SJCRH30 (cell line): ENCODE data around the gene SLC2A4. TPM values are rescaled to one million over a fixed set of nuclear protein-coding genes. Genes with fewer than 3 reads are reported as not detected.

Source experiments
- DNase-seq, 2 experiments: peaks; one replicate each; pipeline ENCODE4 v3.0.0-alpha.2; 2015 to 2020
- H3K27ac ChIP-seq: fragments of 250-450 bp; sonication (Bioruptor Pico); 2 replicates; pipeline ENCODE4 v1.5.1; 2020; ENCODE audit warnings: mild to moderate bottlenecking, moderate library complexity
- H3K27me3 ChIP-seq: fragments of 250-450 bp; sonication (Bioruptor Pico); 2 replicates; pipeline ENCODE4 v1.5.1; 2020; ENCODE audit warnings: mild to moderate bottlenecking, moderate library complexity
- H3K36me3 ChIP-seq: fragments of 250-450 bp; sonication (Bioruptor Pico); 2 replicates; pipeline ENCODE4 v1.5.1; 2020; ENCODE audit warnings: mild to moderate bottlenecking, moderate library complexity
- H3K4me1 ChIP-seq: fragments of 250-450 bp; sonication (Bioruptor Pico); 2 replicates; pipeline ENCODE4 v1.5.1; 2020; ENCODE audit warnings: mild to moderate bottlenecking, moderate library complexity
- H3K4me3 ChIP-seq: fragments of 250-450 bp; sonication (Bioruptor Pico); 2 replicates; pipeline ENCODE4 v1.5.1; 2020; ENCODE audit warnings: mild to moderate bottlenecking, moderate library complexity
- H3K9me3 ChIP-seq: fragments of 250-450 bp; sonication (Bioruptor Pico); replicated peaks from 2 replicates; pipeline ENCODE4 v1.5.1; 2020; ENCODE audit warnings: mild to moderate bottlenecking, moderate library complexity
- total RNA-seq: library from RNA; depleted of rRNA; stranded (reverse); fragments of >200 nt; shearing (Covaris generic); gene quantifications from 2 replicates; pipeline ENCODE4 v1.2.3, GENCODE V29; 2014; rRNA removed

SLC2A4 gene
- total RNA-seq, result 1.3 and 1.5 TPM in 2 replicates

DNA sequence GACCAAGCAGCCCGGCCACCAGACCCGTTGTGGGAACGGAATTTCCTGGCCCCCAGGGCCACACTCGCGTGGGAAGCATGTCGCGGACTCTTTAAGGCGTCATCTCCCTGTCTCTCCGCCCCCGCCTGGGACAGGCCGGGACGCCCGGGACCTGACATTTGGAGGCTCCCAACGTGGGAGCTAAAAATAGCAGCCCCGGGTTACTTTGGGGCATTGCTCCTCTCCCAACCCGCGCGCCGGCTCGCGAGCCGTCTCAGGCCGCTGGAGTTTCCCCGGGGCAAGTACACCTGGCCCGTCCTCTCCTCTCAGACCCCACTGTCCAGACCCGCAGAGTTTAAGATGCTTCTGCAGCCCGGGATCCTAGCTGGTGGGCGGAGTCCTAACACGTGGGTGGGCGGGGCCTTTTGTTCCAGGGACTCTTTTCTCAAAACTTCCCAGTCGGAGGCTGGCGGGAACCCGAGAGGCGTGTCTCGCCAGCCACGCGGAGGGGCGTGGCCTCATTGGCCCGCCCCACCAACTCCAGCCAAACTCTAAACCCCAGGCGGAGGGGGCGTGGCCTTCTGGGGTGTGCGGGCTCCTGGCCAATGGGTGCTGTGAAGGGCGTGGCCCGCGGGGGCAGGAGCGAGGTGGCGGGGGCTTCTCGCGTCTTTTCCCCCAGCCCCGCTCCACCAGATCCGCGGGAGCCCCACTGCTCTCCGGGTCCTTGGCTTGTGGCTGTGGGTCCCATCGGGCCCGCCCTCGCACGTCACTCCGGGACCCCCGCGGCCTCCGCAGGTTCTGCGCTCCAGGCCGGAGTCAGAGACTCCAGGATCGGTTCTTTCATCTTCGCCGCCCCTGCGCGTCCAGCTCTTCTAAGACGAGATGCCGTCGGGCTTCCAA, at the start of gene SLC2A4:
TSS of gene SLC2A4 (plus strand) at position 645 of the 879 bp plus-strand sequence. CDS start at position 862, 217 bp downstream.
- no peaks in the 10 kb centered on the region for H3K9me3 ChIP-seq
- peak; percentile 92 to 96 for DNase-seq
- no peaks in the 10 kb centered on the region for H3K36me3 ChIP-seq
- peaks cover 4% of the 10 kb centered on the region; the same call in 1 of the 2 replicates for H3K27me3 ChIP-seq
- H3K4me1 ChIP-seq, result no peaks in the 10 kb centered on the region
- H3K27ac ChIP-seq, result peak within 1 kb of the TSS; percentile 40
- H3K4me3 ChIP-seq, result peak within 1 kb of the TSS; percentile 64

DNA sequence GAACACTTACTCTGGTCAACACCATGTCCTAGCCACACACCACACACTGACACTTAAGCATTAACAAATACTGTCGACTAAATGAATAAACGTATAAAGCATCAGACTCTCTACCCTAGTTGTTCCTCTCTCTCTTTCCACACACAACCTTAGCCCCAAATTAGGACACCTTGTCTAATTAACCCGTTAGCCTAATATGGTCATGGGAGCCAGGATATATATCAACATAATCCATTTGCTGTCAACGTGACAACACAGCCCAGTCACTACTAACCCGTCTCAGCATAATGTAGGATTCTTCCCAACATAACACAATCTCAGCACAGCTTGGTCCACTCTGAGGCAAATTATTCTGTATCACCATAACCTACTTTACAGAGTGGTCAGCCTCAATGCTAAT, 49.4 kb upstream of the SLC2A4 start:
- no peaks in the 10 kb centered on the region for H3K9me3 ChIP-seq
- H3K27ac ChIP-seq, result no peak overlapping the region
- H3K4me3 ChIP-seq, result 0 out of 2 replicates have a peak overlapping the region, but pooled peaks have one; percentile 74
- H3K27me3 ChIP-seq, result no peaks in the 10 kb centered on the region
- DNase-seq, result no peak
- H3K36me3 ChIP-seq, result peaks cover 10% of the 10 kb centered on the region; the same call in 1 of the 2 replicates
- no peaks in the 10 kb centered on the region for H3K4me1 ChIP-seq

DNA sequence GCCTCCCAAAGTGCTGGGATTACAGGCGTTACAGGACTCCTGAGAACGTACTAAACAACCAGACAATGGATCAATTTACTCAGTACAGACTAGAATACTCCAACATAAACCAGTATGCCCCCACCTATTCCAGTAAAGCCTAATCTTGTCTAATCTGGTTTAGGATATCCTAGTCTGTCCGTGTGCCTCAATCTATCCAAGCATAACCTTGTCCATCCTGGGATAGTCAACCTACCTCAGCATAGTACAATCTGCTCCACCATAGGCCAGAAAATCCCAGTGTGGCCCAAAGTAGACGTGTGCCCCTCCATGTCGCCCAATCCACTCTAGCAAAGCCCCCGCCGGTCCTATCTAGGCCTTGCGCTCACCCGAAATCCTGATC, 47.8 kb upstream of the SLC2A4 start:
- DNase-seq, result peak in 1 of 2 experiments; percentile 37
- H3K4me3 ChIP-seq, result peak overlapping the region; percentile 74
- H3K4me1 ChIP-seq, result no peaks in the 10 kb centered on the region
- H3K27me3 ChIP-seq, result no peaks in the 10 kb centered on the region
- peak overlapping the region; percentile 70 for H3K27ac ChIP-seq
- peaks cover 11% of the 10 kb centered on the region; the same call in 1 of the 2 replicates for H3K36me3 ChIP-seq
- no peaks in the 10 kb centered on the region for H3K9me3 ChIP-seq

DNA sequence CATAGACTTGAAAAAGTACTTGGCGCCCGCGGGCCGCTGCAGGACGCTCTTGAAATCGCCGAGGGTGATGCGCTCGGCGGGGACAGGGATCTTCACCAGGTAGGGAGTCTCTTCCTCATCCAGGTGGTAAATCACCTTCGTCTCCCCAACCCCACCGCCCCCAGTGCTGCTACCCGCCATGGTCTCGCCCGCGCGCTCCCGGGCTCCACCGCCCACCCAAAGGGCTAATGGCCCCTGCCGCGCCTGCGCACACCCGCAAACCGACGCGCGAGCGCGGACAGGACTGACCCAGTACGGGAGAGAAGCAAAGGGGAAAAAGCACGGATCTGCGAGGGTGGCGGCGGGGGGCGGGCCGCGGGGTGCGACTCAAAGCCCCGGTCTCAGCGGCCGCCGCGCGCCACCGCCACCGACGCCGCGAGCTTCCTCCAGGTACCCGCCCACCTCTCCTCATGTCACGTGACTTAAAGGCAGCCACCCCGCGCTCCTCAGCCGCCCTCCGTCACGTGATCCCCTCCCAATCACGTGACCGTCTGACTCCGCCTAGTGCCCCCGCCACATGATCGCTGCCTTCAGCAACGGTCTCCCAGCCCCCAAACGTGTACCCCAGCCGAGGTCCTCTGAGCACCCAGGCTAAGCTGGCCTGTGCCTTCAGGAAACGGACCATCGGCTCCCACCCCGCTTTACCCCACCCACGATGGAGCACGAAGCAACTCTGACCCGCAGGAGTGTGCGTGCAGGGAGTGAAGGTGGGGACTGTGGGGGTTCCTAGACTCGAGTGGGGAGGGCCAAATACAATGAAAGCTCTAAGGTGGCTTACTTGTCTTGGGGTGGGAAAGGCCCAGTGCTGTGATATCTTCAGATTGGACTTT, 47.2 kb upstream of the SLC2A4 start, which contains the start of gene DVL2:
TSS of gene DVL2 (minus strand) at position 435 of the 869 bp plus-strand sequence. CDS start at position 180, 255 bp downstream.
- Histone ChIP-seq H3K27ac (peak within 1 kb of the TSS; percentile 70), H3K36me3 (peaks cover 11% of the 10 kb centered on the region; the same call in 1 of the 2 replicates), H3K4me1 (no peaks in the 10 kb centered on the region), H3K27me3 (no peaks in the 10 kb centered on the region), H3K9me3 (no peaks in the 10 kb centered on the region), H3K4me3 (peak within 1 kb of the TSS; percentile 74)
- peak; percentile 91 to 92 for DNase-seq

DNA sequence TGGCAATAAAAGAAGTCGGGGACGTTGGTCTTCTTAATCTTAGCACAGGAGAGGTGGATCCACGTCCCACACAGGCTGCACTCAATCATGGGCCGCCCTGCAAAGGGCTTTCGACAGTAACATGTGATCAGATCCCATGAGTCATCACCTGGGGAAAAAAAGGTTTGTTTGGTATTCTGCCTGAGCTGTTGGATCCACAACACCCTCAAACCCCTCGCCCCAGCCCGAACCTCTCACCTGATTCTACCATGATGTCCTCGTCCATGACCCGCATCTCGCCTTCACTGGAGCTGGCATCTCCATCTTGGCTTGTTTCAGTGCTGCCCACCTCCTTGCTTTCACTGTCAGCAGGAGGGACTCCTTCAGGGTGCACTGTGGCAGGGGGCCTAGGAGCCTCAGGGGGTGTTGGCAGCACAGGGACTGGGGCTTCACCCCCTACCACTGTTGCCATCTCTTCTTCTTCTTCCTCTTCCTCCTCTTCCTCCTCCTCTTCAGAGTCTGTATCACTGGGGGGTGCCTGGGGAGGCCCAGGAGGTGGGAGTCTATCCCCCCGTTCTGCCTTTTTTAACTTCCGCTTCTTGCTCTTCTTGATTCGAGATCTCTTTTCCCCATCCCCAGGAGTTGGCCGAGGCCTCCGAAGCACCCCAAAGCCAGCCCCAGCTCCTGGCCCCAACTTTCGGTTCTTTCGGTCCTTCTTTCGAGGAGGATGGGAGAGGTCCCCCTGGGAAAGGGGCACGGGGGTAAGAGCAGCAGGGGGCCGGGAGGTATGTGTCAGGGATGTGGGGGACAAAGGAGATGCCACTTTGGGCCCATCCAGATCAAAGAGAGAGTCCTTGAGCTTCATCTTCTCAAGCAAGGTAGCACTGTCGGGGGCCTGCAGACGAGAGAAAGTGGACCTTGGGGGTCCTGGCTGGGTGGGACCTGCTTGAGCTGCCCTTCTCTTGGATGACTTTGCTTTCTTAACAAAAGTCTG, 45.5 kb upstream of the SLC2A4 start:
- H3K4me3 ChIP-seq, result no peak overlapping the region
- no peak overlapping the region for H3K27ac ChIP-seq
- H3K4me1 ChIP-seq, result 0 out of 2 replicates have a peak, but pooled peaks cover 4% of the 10 kb centered on the region
- H3K36me3 ChIP-seq, result peaks cover 11% of the 10 kb centered on the region; the same call in 1 of the 2 replicates
- no peaks in the 10 kb centered on the region for H3K27me3 ChIP-seq
- no peak for DNase-seq
- no peaks in the 10 kb centered on the region for H3K9me3 ChIP-seq

DNA sequence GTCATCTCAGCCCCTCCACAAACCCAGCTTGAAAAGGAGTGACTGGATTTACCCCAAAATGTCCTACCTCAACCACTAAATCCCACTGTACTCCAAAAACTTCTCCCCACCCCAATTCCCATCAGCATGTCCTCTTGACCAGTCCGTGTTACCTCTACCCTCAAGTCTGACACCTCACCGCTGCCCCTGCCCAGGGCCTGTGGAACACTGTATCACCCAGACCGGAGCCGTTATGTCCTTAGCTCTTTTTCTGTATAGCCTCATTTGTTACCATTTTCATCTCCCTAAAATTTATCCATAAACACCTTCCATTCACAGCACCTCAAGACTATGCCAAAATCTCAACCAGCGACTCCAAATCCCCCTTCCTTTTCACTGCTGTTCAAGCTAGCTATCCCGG, 44.7 kb upstream of the SLC2A4 start:
- H3K27ac ChIP-seq, result no peak overlapping the region

DNA sequence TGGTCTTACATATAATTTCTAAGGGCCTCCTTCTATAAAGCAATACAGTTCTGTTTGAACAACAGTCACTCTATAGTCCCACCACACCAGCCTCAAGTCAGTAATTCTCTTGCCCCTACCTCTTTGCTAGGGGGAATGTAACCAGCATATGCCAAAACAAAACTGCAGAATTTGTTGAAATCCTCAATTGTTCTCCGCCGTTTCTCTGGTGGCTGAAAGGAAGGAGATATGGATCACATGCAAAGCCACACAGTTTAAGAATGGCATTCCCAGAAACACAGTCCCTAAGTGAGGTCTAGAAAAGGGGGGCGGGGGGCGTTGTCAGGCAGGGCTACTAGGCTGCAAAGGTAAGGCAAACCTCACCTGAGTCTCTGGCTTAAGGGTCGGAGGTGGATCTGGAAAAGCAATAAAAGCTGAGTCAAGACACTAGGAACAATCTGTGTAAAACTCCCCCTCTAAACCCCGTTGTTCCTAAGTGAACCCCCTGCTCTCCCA, 44.2 kb upstream of the SLC2A4 start:
- Histone ChIP-seq H3K4me1 (0 out of 2 replicates have a peak, but pooled peaks cover 4% of the 10 kb centered on the region), H3K4me3 (peak overlapping the region; percentile 68), H3K27me3 (no peaks in the 10 kb centered on the region), H3K36me3 (peaks cover 11% of the 10 kb centered on the region; the same call in 1 of the 2 replicates), H3K27ac (peak overlapping the region; percentile 67), H3K9me3 (no peaks in the 10 kb centered on the region)
- DNase-seq, result no peak

More for the DNA sequence above, 44.7 kb upstream of the SLC2A4 start:
- H3K36me3 ChIP-seq, result peaks cover 11% of the 10 kb centered on the region; the same call in 1 of the 2 replicates
- H3K4me1 ChIP-seq, result 0 out of 2 replicates have a peak, but pooled peaks cover 4% of the 10 kb centered on the region
- H3K4me3 ChIP-seq, result no peak overlapping the region
- no peaks in the 10 kb centered on the region for H3K9me3 ChIP-seq
- no peaks in the 10 kb centered on the region for H3K27me3 ChIP-seq
- DNase-seq, result no peak

DNA sequence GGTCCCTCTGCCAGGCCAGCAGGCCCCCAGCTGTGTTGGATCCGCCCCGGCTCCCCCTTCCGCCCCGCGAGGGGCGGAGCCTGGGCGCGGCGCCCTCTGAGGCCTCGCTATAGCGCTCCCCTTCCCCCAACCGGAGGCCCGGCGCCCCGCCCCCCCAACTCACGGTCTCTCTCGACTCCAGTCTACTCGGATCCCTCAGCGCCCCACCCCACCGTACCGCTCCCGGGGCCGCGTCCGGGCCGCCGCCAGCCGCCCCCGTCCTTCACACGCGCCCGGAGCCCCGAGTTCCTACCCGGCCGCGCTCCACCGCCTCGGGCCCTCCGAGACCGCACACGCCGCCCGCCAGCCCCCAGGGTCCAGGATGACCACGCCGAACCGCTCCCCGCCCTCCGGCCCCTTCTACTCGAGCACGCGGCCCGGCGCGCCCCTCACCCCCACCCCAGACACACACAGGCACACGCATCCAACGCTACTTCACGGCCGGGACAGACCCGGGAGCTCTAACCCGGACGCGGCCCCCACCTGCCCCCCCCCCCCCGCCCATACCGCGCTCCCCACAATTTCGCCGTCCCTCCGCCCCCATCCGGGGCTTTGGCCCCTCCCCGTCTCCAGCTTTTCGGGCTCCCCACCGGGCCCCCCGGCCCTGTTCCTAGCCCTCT, 43.6 kb upstream of the SLC2A4 start:
- DNase-seq, result peak; percentile 71
- Histone ChIP-seq H3K27me3 (no peaks in the 10 kb centered on the region), H3K36me3 (peaks cover 11% of the 10 kb centered on the region; the same call in 1 of the 2 replicates), H3K27ac (peak overlapping the region; percentile 67), H3K9me3 (no peaks in the 10 kb centered on the region), H3K4me1 (0 out of 2 replicates have a peak, but pooled peaks cover 4% of the 10 kb centered on the region), H3K4me3 (peak overlapping the region; percentile 68)

DNA sequence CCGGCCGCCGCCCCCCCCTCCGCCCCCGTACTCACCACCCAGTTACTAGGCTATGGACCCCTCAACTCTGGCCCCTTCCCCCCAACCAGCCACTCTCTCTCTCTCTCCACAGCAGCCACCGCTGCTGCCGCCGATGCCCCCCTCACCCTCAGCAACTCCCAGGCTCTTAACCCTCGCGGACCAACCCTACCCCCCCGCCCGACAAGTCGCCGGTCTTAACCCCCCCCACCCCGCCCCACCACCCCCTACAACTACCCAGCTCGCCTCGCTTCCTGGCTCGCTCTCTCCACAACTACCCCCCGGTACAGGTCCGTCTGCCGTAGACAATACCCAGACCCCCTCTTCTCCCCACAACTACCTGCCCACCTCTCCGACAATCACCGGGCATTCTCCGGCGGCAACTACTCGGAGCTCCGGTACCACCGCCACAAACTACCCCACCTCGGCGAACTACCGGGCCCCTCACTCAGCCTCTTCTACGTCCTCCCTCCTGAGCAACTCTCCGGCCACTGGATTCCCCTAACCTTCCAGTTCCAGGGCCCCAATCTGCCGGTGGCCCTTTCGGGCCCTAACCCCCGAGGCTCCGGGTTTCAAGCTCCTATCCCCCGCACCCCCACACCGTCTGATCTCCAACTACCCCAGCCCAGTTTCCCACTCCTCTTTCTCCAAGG, 43.0 kb upstream of the SLC2A4 start:
- Histone ChIP-seq H3K4me1 (0 out of 2 replicates have a peak, but pooled peaks cover 4% of the 10 kb centered on the region), H3K36me3 (peaks cover 11% of the 10 kb centered on the region; the same call in 1 of the 2 replicates), H3K4me3 (peak overlapping the region; percentile 75), H3K27me3 (no peaks in the 10 kb centered on the region), H3K9me3 (no peaks in the 10 kb centered on the region), H3K27ac (peak overlapping the region; percentile 40)
- DNase-seq, result no peak

DNA sequence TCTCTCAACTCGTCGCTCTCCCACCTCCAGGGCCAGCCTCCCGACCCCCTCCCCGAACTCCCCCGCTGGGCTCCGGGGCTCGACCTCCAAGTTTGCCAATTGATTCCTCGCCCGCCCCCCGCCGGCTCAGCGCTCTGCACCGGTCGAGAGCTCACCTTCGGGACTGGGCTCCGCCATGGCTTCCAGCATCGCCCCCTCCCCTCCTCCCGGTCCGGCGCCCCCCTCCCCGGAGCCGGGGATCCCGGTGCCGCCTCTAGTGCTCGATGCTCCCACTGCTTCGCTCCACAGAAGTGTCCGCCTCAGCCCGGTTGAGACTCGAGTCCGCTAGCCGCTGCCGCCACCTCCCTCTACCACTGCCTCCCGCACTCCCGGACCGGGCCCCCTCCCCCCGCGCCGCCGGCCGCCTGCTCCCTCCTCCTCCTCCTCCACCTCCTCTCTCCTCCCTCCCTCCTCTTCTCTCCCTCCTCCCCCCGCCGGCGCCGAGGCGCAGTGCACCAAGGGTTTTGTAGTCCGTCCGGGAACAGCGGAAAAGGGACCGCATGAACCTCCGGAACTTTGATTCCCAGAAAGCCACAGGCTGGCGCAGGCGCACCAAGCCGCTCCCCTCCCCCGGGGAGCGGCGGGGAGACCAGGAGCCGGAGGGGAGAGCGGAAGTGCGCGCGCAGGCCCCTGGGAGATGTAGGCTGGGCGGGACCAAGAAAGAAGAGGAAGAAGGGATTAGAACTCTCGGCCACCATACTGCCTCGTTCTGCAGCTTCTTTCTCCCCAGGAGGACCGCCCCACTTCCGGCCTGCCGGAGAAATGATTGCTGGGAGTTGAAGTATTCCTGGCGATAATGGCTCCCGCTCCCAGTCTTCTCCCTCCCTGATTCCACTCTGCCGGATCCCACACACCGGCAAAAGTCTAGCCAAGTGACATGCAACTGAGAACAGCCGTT, 42.2 kb upstream of the SLC2A4 start, which contains the start of gene PHF23:
TSS of gene PHF23 (minus strand) at position 367 of the 937 bp plus-strand sequence. CDS start at position 189, 178 bp downstream.
- peaks cover 16% of the 10 kb centered on the region; the same call in 1 of the 2 replicates for H3K36me3 ChIP-seq
- DNase-seq, result peak; percentile 96 to 97
- peak within 1 kb of the TSS; percentile 40 for H3K27ac ChIP-seq
- peak within 1 kb of the TSS; percentile 75 for H3K4me3 ChIP-seq
- H3K27me3 ChIP-seq, result no peaks in the 10 kb centered on the region
- H3K4me1 ChIP-seq, result 0 out of 2 replicates have a peak, but pooled peaks cover 4% of the 10 kb centered on the region
- H3K9me3 ChIP-seq, result no peaks in the 10 kb centered on the region

DNA sequence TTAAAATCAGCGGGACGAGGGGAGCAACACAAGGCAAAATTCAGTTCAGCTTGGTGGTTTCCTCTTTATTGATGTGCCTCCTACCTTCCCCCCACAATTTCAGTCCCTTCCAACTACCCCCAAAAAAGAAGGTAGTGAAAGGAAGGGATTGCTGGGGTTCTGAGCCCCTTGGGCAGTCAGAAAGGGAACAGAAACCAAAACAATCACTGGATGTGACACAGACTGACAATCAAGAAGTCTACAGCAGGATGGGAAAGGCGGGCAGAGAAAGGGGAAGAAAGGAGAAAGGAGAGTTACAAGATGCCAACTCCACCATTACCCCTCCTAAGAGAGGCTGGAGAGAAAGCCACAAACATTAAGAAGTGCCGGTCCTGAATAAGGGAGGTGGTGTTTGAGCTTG, 41.1 kb upstream of the SLC2A4 start:
- Histone ChIP-seq H3K27me3 (no peaks in the 10 kb centered on the region), H3K9me3 (no peaks in the 10 kb centered on the region), H3K4me1 (0 out of 2 replicates have a peak, but pooled peaks cover 4% of the 10 kb centered on the region), H3K4me3 (peak overlapping the region; percentile 18; the same call in 1 of the 2 replicates), H3K36me3 (peaks cover 13% of the 10 kb centered on the region; the same call in 1 of the 2 replicates), H3K27ac (no peak overlapping the region)
- DNase-seq, result no peak
